Endothelial cell of umbilical vein (primary cell): ENCODE results near the gene BTBD2. TPM values are rescaled to one million over a fixed set of nuclear protein-coding genes. Genes with fewer than 3 reads are reported as not detected.

Experiments
- BruUV-seq: library from RNA; stranded (reverse); fragments of 400-500 nt; replicated peaks from 2 replicates; lab custom pipeline; 2021; lab: Mats Ljungman, UMichigan
- CTCF ChIA-PET: fragments of 300-600, 350-600 bp; sonication (Branson Sonifier 250); formaldehyde crosslinking; loops from one replicate; lab custom pipeline; 2021; ENCODE audit warnings: antibody characterized with exemption, inconsistent platforms; lab: Charles Lee
- POLR2A ChIA-PET: fragments of 300-600, 350-600 bp; sonication (Branson Sonifier 250); formaldehyde crosslinking; loops from one replicate; lab custom pipeline; 2021; ENCODE audit warnings: antibody characterized with exemption, inconsistent platforms; lab: Charles Lee
- DNase-seq: peaks from one replicate; pipeline ENCODE4 v3.0.0-alpha.2; 2011; ENCODE audit warnings: low read depth, low spot score
- FAIRE-seq: peaks from 2 replicates; lab custom pipeline; 2011; peaks lifted over from hg19 to GRCh38; lab: Jason Lieb, UNC
- H2AFZ ChIP-seq: 2 replicates; pipeline ENCODE4 v1.6.0; 2012; ENCODE audit warnings: low read depth, low read length, control low read depth, inconsistent platforms
- H3K27ac ChIP-seq: 2 replicates; pipeline ENCODE4 v1.5.1; 2011; ENCODE audit warnings: low read depth, mild to moderate bottlenecking, control low read depth, low read length, moderate library complexity; ENCODE audit not compliant: insufficient read depth
- H3K27me3 ChIP-seq, 2 experiments: 2 replicates each; pipeline versions ENCODE4 v1.6.0 to v1.6.1; 2011; ENCODE audit warnings: low read length in 2 of 2, mixed read lengths in 1 of 2; ENCODE audit not compliant: control insufficient read depth in 2 of 2, insufficient read depth in 2 of 2
- H3K36me3 ChIP-seq, 2 experiments: 2 replicates in 1 of 2; 3 replicates in 1 of 2; pipeline ENCODE4 v1.5.1; 2011; ENCODE audit warnings: low read length in 2 of 2, mild to moderate bottlenecking in 1 of 2, moderate library complexity in 1 of 2; ENCODE audit not compliant: control insufficient read depth in 2 of 2, insufficient read depth in 2 of 2; ENCODE audit errors: extremely low read depth in 1 of 2
- H3K4me1 ChIP-seq: 3 replicates; pipeline ENCODE4 v1.5.1; 2011; ENCODE audit warnings: mild to moderate bottlenecking, low read length; ENCODE audit not compliant: control insufficient read depth, insufficient read depth; ENCODE audit errors: extremely low read depth
- H3K4me2 ChIP-seq: 2 replicates; pipeline ENCODE4 v1.6.1; 2011; ENCODE audit warnings: low read length, control low read depth, mixed read lengths; ENCODE audit not compliant: insufficient read depth
- H3K4me3 ChIP-seq, 3 experiments: fragments of 200-600 bp in 1 of 3; sonication (generic), shearing (Covaris generic) in 1 of 3; replicated peaks in 1 of 3; 2 replicates each; pipeline ENCODE4 v1.5.1; 2011 to 2016; ENCODE audit warnings: control low read depth in 3 of 3, low read length in 3 of 3, mild to moderate bottlenecking in 2 of 3, inconsistent platforms in 1 of 3, low read depth in 1 of 3, moderate library complexity in 1 of 3; ENCODE audit not compliant: insufficient read depth in 1 of 3
- H3K79me2 ChIP-seq: 2 replicates; pipeline ENCODE4 v1.6.0; 2012; ENCODE audit warnings: low read length, inconsistent platforms; ENCODE audit not compliant: control insufficient read depth, insufficient read depth
- H3K9ac ChIP-seq: replicated peaks from 2 replicates; pipeline ENCODE3; 2011; ENCODE audit warnings: low read length, control low read depth; ENCODE audit not compliant: insufficient read depth; ENCODE audit errors: extremely low read depth
- H3K9me1 ChIP-seq: replicated peaks from 3 replicates; pipeline ENCODE4 v1.6.0; 2011; ENCODE audit warnings: mild to moderate bottlenecking, low read length; ENCODE audit not compliant: control insufficient read depth, insufficient read depth; ENCODE audit errors: extremely low read depth
- H3K9me3 ChIP-seq: replicated peaks from 2 replicates; pipeline ENCODE4 v1.5.1; 2012; ENCODE audit warnings: low read length, inconsistent platforms; ENCODE audit not compliant: control insufficient read depth, insufficient read depth
- H4K20me1 ChIP-seq: replicated peaks from 2 replicates; pipeline ENCODE3; 2011; ENCODE audit warnings: mild to moderate bottlenecking, low read length; ENCODE audit not compliant: control insufficient read depth, insufficient read depth; ENCODE audit errors: extremely low read depth
- CTCF ChIP-seq, 2 donors: IDR thresholded peaks; 1 replicate in 1 of 2; 2 replicates in 1 of 2; pipeline ENCODE4 v1.5.1; 2011; ENCODE audit warnings: low read length in 2 of 2, mild to moderate bottlenecking in 2 of 2, moderate library complexity in 2 of 2, control low read depth in 1 of 2, inconsistent platforms in 1 of 2, low read depth in 1 of 2; ENCODE audit not compliant: insufficient read depth in 1 of 2; ENCODE audit errors: extremely low read depth in 1 of 2
- EZH2 ChIP-seq: IDR thresholded peaks from 2 replicates; pipeline ENCODE4 v1.6.1; 2012; ENCODE audit warnings: borderline replicate concordance, low read depth, mild to moderate bottlenecking, moderate library complexity, low read length, inconsistent platforms; ENCODE audit not compliant: severe bottlenecking
- FOS ChIP-seq: IDR thresholded peaks from 2 replicates; pipeline ENCODE4 v1.6.1; 2011; ENCODE audit warnings: mild to moderate bottlenecking, low read length, moderate library complexity, borderline replicate concordance; ENCODE audit not compliant: insufficient read depth
- GATA2 ChIP-seq: IDR thresholded peaks from 2 replicates; pipeline ENCODE4 v1.7.0; 2011; ENCODE audit warnings: low read depth, mild to moderate bottlenecking, moderate library complexity, mixed read lengths, low read length; ENCODE audit not compliant: insufficient read length, insufficient read depth
- JUN ChIP-seq: IDR thresholded peaks from 2 replicates; pipeline ENCODE4 v1.6.1; 2011; ENCODE audit warnings: borderline replicate concordance, low read depth; ENCODE audit not compliant: insufficient read length, insufficient read depth
- POLR2AphosphoS5 ChIP-seq: IDR thresholded peaks from 2 replicates; pipeline ENCODE4 v1.6.1; 2012; ENCODE audit warnings: low read depth, mild to moderate bottlenecking, control low read depth, low read length, moderate library complexity; ENCODE audit not compliant: insufficient read depth
- dilution Hi-C: fragments of 300-500 bp; cut with MboI; formaldehyde crosslinking; loops from one replicate; pipeline ENCODE4 v1.15.0; 2019; ENCODE audit warnings: low sequenced_read_pairs; ENCODE audit not compliant: extremely low pct_ligation_motif_present
- intact Hi-C: fragments of 100-400 bp; cut with micrococcal nuclease; formaldehyde crosslinking; loops from one replicate; pipeline ENCODE4 v1.10.0; 2022
- polyA plus RNA-seq, 4 experiments: library from polyadenylated mRNA; depleted of rRNA in 3 of 4; stranded (reverse) in 3 of 4; unstranded in 1 of 4; fragments of >200 nt; gene quantifications; 2 replicates each; pipeline versions ENCODE4 v1.2.1 to v1.2.3, GENCODE V29; 2011 to 2012; ENCODE audit warnings: missing spikeins in 1 of 4
- total RNA-seq: library from RNA; stranded (reverse); gene quantifications from 2 replicates; pipeline ENCODE4 v1.2.3, GENCODE V29; 2021

Gene BTBD2
- total and polyA plus RNA-seq, 2 donors (not counting 3 experiments of a cell fraction or from before 2014, with no cell fraction given): 59.2 to 78.2 TPM

- no peaks in the 10 kb centered on the region for H3K9me3 ChIP-seq
- dilution Hi-C loops (no loop called here), intact Hi-C loops (no loop called here)
- H4K20me1 ChIP-seq: no peaks in the 10 kb centered on the region
- BruUV-seq: no TSS peak
- FAIRE-seq: no peak
- H3K79me2 ChIP-seq: peaks cover 49% of the 10 kb centered on the region
- no peaks in the 10 kb centered on the region for H3K27me3 ChIP-seq
- H3K4me3 ChIP-seq: no peak overlapping the region
- DNase-seq: no peak
- peaks cover 4 to 32% of the 10 kb centered on the region in 2 experiments for H3K36me3 ChIP-seq
- no peak overlapping the region for H3K9ac ChIP-seq
- no peak overlapping the region for H3K4me2 ChIP-seq
- POLR2A ChIA-PET: no interaction called here
- H3K4me1 ChIP-seq: peaks cover 38% of the 10 kb centered on the region
- TF ChIP-seq FOS (no peak), JUN (no peak), CTCF (IDR thresholded peaks at IDR 0.05; ENCODE audit: extremely low read depth in 1 of 2, insufficient read depth in 1 of 2, low read depth in 1 of 2, low read length in 2 of 2) (no peak), EZH2 (no peak), POLR2AphosphoS5 (no peak), GATA2 (no peak)
- peak overlapping the region; percentile 63 for H3K27ac ChIP-seq
- no peak overlapping the region for H2AFZ ChIP-seq
- CTCF ChIA-PET: interaction anchor here (0.5 to 1.4 kb wide), 2 partner anchors 9 to 12 kb away, joined by 3 read pairs; no protein-coding TSS in a partner anchor
- no peaks in the 10 kb centered on the region for H3K9me1 ChIP-seq
Measured at GRCh38 chr19:2046046-2046907, 30.8 kb upstream of the BTBD2 start.
